Colonic mucosa (tissue), 4 donors: ENCODE results near the gene GAB2. TPM values are rescaled to one million over a fixed set of nuclear protein-coding genes. Genes with fewer than 3 reads are reported as not detected.

Source experiments
- DNase-seq: peaks from one replicate; pipeline ENCODE4 v3.0.0-alpha.2; 2020
- H3K27ac ChIP-seq: fragments of 200-600 bp; one replicate; pipeline ENCODE4 v1.8.0; 2021
- H3K27me3 ChIP-seq: fragments of 200-600 bp; one replicate; pipeline ENCODE4 v1.8.0; 2021
- H3K36me3 ChIP-seq: fragments of 200-600 bp; one replicate; pipeline ENCODE4 v1.8.0; 2021
- H3K4me1 ChIP-seq: fragments of 200-600 bp; one replicate; pipeline ENCODE4 v1.8.0; 2021; ENCODE audit warnings: mild to moderate bottlenecking
- H3K4me3 ChIP-seq: fragments of 200-600 bp; one replicate; pipeline ENCODE4 v1.8.0; 2021
- H3K9ac ChIP-seq, 2 donors: one replicate each; pipeline ENCODE4 v1.7.0; 2013; ENCODE audit warnings: control low read depth in 2 of 2, low read depth in 2 of 2, low read length in 2 of 2
- H3K9me3 ChIP-seq: fragments of 200-600 bp; one replicate; pipeline ENCODE4 v1.8.0; 2021
- intact Hi-C: fragments of 100-400 bp; cut with DNase I; formaldehyde crosslinking; loops from one replicate; pipeline ENCODE4 v1.14.1; 2022
- total RNA-seq, 2 donors: library from RNA; stranded (reverse); fragmentation: NEBNext Ultra II Directional in 1 of 2; extraction: Animal tissue kit (Norgen Biotek cat#: 25700) in 1 of 2; gene quantifications; one replicate each; pipeline ENCODE4 v1.2.1, GENCODE V29; 2021
- TF ChIP-seq, protein P1 (sequence below): fragments of 200-600 bp; IDR thresholded peaks from one replicate; pipeline ENCODE4 v1.8.0; 2022; ENCODE audit warnings: antibody characterized with exemption, mild to moderate bottlenecking
- donor health status: healthy.
- donor health status: DM: no; HTN: no; CAD: no.
- donor health status: DM: no; HTN: no; CAD: no.

GAB2 gene
- total RNA-seq, 2 donors from 2014 or later = 20.0 to 21.1 TPM

GRCh38 chr11:78213526-78214330 lies 203.9 kb downstream of the GAB2 start:
- Histone ChIP-seq H3K36me3 (no peaks in the 10 kb centered on the region), H3K4me3 (no peak overlapping the region), H3K4me1 (no peaks in the 10 kb centered on the region), H3K9me3 (no peaks in the 10 kb centered on the region), H3K27me3 (no peaks in the 10 kb centered on the region), H3K27ac (no peak overlapping the region), H3K9ac (no peak overlapping the region)
- intact Hi-C loops = no loop called here
- TF ChIP-seq, protein P1, sequence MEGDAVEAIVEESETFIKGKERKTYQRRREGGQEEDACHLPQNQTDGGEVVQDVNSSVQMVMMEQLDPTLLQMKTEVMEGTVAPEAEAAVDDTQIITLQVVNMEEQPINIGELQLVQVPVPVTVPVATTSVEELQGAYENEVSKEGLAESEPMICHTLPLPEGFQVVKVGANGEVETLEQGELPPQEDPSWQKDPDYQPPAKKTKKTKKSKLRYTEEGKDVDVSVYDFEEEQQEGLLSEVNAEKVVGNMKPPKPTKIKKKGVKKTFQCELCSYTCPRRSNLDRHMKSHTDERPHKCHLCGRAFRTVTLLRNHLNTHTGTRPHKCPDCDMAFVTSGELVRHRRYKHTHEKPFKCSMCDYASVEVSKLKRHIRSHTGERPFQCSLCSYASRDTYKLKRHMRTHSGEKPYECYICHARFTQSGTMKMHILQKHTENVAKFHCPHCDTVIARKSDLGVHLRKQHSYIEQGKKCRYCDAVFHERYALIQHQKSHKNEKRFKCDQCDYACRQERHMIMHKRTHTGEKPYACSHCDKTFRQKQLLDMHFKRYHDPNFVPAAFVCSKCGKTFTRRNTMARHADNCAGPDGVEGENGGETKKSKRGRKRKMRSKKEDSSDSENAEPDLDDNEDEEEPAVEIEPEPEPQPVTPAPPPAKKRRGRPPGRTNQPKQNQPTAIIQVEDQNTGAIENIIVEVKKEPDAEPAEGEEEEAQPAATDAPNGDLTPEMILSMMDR = no peak
- no peak for DNase-seq

GRCh38 chr11:78212586-78213371 lies 204.8 kb downstream of the GAB2 start:
- Histone ChIP-seq H3K4me3 (no peak overlapping the region), H3K27me3 (no peaks in the 10 kb centered on the region), H3K36me3 (no peaks in the 10 kb centered on the region), H3K4me1 (no peaks in the 10 kb centered on the region), H3K27ac (no peak overlapping the region), H3K9me3 (no peaks in the 10 kb centered on the region), H3K9ac (no peak overlapping the region)
- TF ChIP-seq, protein P1 = no peak
- DNase-seq = no peak
- intact Hi-C loops = no loop called here

DNA sequence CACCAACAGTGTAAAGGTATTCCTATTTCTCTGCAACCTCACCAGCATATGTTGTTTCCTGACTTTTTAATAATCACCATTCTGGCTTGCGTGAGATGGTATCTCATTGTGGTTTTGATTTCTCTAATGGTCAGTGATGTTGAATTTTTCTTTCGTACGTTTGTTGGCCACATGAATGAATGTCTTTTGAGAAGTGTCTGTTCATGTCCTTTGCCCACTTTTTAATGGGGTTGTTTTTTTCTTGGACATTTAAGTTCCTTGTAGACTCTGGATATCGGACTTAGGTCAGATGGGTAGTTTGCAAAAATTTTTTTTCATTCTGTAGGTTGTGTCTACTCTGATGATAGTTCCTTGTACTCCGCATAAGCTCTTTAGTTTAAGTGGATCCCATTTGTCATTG lies 206.1 kb downstream of the GAB2 start:
- Histone ChIP-seq H3K4me3 (no peak overlapping the region), H3K9me3 (no peaks in the 10 kb centered on the region), H3K36me3 (no peaks in the 10 kb centered on the region), H3K27me3 (no peaks in the 10 kb centered on the region), H3K27ac (no peak overlapping the region), H3K9ac (no peak overlapping the region), H3K4me1 (no peaks in the 10 kb centered on the region)
- TF ChIP-seq, protein P1 = no peak
- intact Hi-C loops = no loop called here
- DNase-seq = no peak

- intact Hi-C loops = no loop called here
- Histone ChIP-seq H3K36me3 (no peaks in the 10 kb centered on the region), H3K9ac (no peak overlapping the region), H3K27ac (no peak overlapping the region), H3K27me3 (no peaks in the 10 kb centered on the region), H3K9me3 (no peaks in the 10 kb centered on the region), H3K4me1 (no peaks in the 10 kb centered on the region), H3K4me3 (no peak overlapping the region)
- no peak for DNase-seq
- TF ChIP-seq, protein P1 = no peak
Observed at GRCh38 chr11:78210000-78210608, 207.5 kb downstream of the GAB2 start.

DNA sequence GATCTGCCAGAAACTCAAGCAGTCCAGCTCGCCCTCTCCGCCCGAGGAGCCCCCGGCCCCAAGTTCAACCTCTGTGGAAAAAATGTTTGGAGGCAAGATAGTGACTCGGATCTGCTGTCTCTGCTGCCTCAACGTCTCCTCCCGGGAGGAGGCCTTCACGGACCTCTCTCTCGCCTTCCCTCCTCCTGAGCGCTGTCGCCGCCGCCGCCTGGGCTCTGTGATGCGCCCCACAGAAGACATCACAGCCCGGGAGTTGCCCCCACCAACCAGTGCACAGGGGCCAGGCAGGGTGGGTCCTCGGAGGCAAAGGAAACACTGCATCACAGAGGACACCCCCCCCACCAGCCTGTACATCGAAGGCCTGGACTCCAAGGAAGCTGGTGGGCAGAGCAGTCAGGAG lies 208.1 kb downstream of the GAB2 start:
- H3K9ac ChIP-seq = no peak overlapping the region
- TF ChIP-seq, protein P1 = no peak
- intact Hi-C loops = no loop called here
- no peak overlapping the region for H3K27ac ChIP-seq
- no peak overlapping the region for H3K4me3 ChIP-seq
- no peaks in the 10 kb centered on the region for H3K27me3 ChIP-seq
- no peaks in the 10 kb centered on the region for H3K9me3 ChIP-seq
- no peaks in the 10 kb centered on the region for H3K36me3 ChIP-seq
- H3K4me1 ChIP-seq = no peaks in the 10 kb centered on the region
- no peak for DNase-seq
